ENCODE results near the gene ZNF579. TPM values are rescaled to one million over a fixed set of nuclear protein-coding genes. Genes with fewer than 3 reads are reported as not detected.

Gene ZNF579
- total and polyA plus RNA-seq, 2 of the 13 experiments (the other 11 are each of a cell fraction or from before 2014, with no cell fraction given): 2.1 to 2.9 TPM

DNA sequence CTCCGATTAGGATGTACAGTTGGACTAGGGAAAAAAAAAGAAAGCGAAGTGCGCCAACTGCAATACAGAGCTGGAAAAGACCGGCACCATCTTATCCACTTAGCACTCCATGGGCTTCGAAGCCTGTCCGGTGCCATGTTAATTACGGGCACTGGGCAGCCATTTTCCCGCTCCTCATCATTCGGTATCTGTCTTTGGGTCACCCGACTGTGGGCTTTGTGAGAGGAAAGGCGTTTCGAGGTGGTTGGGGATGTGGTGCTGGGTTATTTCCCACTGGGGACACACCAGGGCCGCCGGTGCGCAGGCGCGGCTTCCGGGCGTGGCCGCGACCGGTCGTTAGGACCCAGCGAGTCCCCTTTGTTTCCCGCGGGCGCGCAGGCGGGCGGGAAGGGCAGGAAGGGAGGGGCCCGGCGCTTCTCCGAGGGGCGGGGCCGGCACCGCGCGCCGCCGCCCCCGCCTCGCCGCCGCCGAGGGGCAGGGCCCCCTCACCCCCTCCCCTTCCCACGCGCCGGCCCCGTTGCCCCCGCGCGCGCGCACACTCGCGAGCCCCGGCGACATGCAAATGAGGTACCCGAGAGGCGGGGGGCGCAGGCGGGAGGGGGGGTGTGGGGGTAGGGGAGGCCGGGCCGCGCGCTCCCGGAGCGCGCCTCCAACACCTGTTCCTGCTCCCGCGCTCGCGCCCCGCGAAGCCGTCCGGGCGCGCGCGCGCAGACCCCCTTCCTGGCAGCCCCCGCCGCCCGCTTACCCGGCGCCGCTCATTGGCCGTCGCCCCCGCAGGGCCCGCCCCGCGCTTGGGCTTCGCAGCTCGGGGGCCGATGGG lies 19.4 kb upstream of the ZNF579 start, which contains the start of gene ZNF524 (continued):
- TF ChIP-seq NFIC (IDR thresholded peaks at IDR 0.05; ENCODE audit: low read length) (no peak), GTF3A (CRISPR knock-in tag; conservative IDR thresholded peaks at IDR 0.05) (no peak), NFYB (CRISPR knock-in tag; IDR thresholded peaks at IDR 0.05) (peak; percentile 67), TEAD3 (CRISPR knock-in tag; optimal IDR thresholded peaks at IDR 0.05; ENCODE audit: borderline replicate concordance) (peak; percentile 11), ZNF383 (CRISPR knock-in tag; IDR thresholded peaks at IDR 0.05; ENCODE audit: borderline replicate concordance) (no peak), ZNF331 (CRISPR knock-in tag; IDR thresholded peaks at IDR 0.05) (no peak), ZNF777 (CRISPR knock-in tag; IDR thresholded peaks at IDR 0.05) (peak; percentile 47; the same call in 1 of the 2 replicates), KDM2A (CRISPR knock-in tag; IDR thresholded peaks at IDR 0.05; ENCODE audit: borderline replicate concordance, low read depth) (peak; percentile 56; the same call in 1 of the 2 replicates), ELF4 (CRISPR knock-in tag; IDR thresholded peaks at IDR 0.05; ENCODE audit: borderline replicate concordance) (no peak), ZSCAN9 (CRISPR knock-in tag; IDR thresholded peaks at IDR 0.05; ENCODE audit: borderline replicate concordance) (no peak; the same call in 1 of the 2 replicates), XBP1 (CRISPR knock-in tag; IDR thresholded peaks at IDR 0.05) (no peak), NONO (IDR thresholded peaks at IDR 0.05) (no peak), NONO (CRISPR knock-in tag; conservative IDR thresholded peaks at IDR 0.05) (peak; percentile 17), CBX1 (IDR thresholded peaks at IDR 0.05; ENCODE audit: low read depth) (peak; percentile 60), CBFB (CRISPR knock-in tag; IDR thresholded peaks at IDR 0.05) (peak; percentile 69; the same call in 1 of the 2 replicates), KDM5A (IDR thresholded peaks at IDR 0.05; ENCODE audit: borderline replicate concordance, low read length) (peak; percentile 62; the same call in 1 of the 2 replicates), ZFYVE20 (CRISPR knock-in tag; IDR thresholded peaks at IDR 0.05; ENCODE audit: borderline replicate concordance, low read depth) (no peak), PCBP2 (optimal IDR thresholded peaks at IDR 0.05; ENCODE audit: low read depth, low read length, poor library complexity, severe bottlenecking) (no peak), ZNF205 (CRISPR knock-in tag; IDR thresholded peaks at IDR 0.05) (no peak), ZNF263 (CRISPR knock-in tag; IDR thresholded peaks at IDR 0.05) (no peak)
- TF ChIP-seq, protein P1, sequence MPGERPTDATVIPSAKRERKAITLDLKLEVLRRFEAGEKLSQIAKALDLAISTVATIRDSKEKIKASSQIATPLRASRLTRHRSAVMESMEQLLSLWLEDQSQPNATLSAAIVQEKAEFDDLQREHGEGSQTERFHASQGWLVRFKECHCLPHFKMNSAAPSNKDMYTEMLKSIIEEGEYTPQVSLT (CRISPR knock-in tag; IDR thresholded peaks at IDR 0.05; ENCODE audit: borderline replicate concordance, low read depth): no peak
- TF ChIP-seq, protein P2, sequence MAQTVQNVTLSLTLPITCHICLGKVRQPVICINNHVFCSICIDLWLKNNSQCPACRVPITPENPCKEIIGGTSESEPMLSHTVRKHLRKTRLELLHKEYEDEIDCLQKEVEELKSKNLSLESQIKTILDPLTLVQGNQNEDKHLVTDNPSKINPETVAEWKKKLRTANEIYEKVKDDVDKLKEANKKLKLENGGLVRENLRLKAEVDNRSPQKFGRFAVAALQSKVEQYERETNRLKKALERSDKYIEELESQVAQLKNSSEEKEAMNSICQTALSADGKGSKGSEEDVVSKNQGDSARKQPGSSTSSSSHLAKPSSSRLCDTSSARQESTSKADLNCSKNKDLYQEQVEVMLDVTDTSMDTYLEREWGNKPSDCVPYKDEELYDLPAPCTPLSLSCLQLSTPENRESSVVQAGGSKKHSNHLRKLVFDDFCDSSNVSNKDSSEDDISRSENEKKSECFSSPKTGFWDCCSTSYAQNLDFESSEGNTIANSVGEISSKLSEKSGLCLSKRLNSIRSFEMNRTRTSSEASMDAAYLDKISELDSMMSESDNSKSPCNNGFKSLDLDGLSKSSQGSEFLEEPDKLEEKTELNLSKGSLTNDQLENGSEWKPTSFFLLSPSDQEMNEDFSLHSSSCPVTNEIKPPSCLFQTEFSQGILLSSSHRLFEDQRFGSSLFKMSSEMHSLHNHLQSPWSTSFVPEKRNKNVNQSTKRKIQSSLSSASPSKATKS (CRISPR knock-in tag; IDR thresholded peaks at IDR 0.05): no peak
- TF ChIP-seq, protein P3, sequence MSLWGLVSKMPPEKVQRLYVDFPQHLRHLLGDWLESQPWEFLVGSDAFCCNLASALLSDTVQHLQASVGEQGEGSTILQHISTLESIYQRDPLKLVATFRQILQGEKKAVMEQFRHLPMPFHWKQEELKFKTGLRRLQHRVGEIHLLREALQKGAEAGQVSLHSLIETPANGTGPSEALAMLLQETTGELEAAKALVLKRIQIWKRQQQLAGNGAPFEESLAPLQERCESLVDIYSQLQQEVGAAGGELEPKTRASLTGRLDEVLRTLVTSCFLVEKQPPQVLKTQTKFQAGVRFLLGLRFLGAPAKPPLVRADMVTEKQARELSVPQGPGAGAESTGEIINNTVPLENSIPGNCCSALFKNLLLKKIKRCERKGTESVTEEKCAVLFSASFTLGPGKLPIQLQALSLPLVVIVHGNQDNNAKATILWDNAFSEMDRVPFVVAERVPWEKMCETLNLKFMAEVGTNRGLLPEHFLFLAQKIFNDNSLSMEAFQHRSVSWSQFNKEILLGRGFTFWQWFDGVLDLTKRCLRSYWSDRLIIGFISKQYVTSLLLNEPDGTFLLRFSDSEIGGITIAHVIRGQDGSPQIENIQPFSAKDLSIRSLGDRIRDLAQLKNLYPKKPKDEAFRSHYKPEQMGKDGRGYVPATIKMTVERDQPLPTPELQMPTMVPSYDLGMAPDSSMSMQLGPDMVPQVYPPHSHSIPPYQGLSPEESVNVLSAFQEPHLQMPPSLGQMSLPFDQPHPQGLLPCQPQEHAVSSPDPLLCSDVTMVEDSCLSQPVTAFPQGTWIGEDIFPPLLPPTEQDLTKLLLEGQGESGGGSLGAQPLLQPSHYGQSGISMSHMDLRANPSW (CRISPR knock-in tag; IDR thresholded peaks at IDR 0.05; ENCODE audit: borderline replicate concordance): no peak
- TF ChIP-seq, protein P4, sequence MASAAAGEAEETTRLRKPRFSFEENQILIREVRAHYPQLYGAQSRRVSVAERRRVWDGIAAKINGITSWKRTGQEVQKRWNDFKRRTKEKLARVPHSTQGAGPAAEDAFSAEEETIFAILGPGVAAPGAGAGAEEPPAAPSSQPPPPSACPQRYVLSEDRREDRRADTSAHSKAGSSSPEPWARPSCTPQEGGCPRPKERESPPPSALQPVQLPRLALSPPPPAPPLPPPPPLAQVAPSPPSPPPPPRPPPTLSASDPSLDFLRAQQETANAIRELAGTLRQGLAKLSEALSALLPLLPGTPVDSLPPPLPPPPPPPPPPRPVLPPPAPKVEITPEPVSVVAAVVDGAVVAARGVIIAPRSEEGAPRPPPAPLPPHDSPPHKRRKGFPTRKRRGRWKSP (CRISPR knock-in tag; IDR thresholded peaks at IDR 0.05): peak; percentile 48; the same call in 1 of the 2 replicates
